HEK293 (cell line): ENCODE results near the gene SCTR.

Experiments used
- CTCF ChIA-PET: fragments of 350-600 bp; formaldehyde crosslinking; extraction: SDS; loops from one replicate; lab custom pipeline; 2021; ENCODE audit warnings: antibody characterized with exemption; lab: Yijun Ruan, JAX
- POLR2A ChIA-PET: fragments of 300-600 bp; formaldehyde crosslinking; extraction: SDS; loops from one replicate; lab custom pipeline; 2020; ENCODE audit warnings: antibody characterized with exemption, inconsistent platforms; lab: Yijun Ruan, JAX
- H3K27ac ChIP-seq: fragments of 200-500 bp; sonication (Bioruptor generic); 2 replicates; pipeline ENCODE4 v1.5.1; 2014; ENCODE audit warnings: low read depth, low read length, control low read depth, inconsistent platforms; ENCODE audit errors: extremely low read depth
- H3K36me3 ChIP-seq, 2 experiments: fragments of 200-500 bp in 1 of 2; sonication (Bioruptor generic) in 1 of 2; 1 replicate in 1 of 2; 2 replicates in 1 of 2; pipeline ENCODE4 v1.5.1; 2014 to 2017; ENCODE audit warnings: inconsistent platforms in 2 of 2, low read length in 2 of 2; ENCODE audit not compliant: control insufficient read depth in 2 of 2, insufficient read depth in 1 of 2
- H3K4me1 ChIP-seq: fragments of 200-500 bp; sonication (Bioruptor generic); 2 replicates; pipeline ENCODE4 v1.5.1; 2014; ENCODE audit warnings: mild to moderate bottlenecking, low read length, inconsistent platforms; ENCODE audit not compliant: control insufficient read depth, insufficient read depth
- H3K4me3 ChIP-seq: 2 replicates; pipeline ENCODE4 v1.5.1; 2011; ENCODE audit warnings: low read depth, mild to moderate bottlenecking, control low read depth, low read length, moderate library complexity
- H3K9me3 ChIP-seq: fragments of 200-500 bp; sonication (Bioruptor generic); 2 replicates; pipeline ENCODE4 v1.5.1; 2014; ENCODE audit warnings: low read depth, low read length, inconsistent platforms; ENCODE audit not compliant: control insufficient read depth, insufficient read depth
- GLIS2 ChIP-seq: fragments of 450-650 bp; formaldehyde crosslinking; IDR thresholded peaks from 2 replicates; pipeline ENCODE4 v1.5.1; 2016; ENCODE audit warnings: missing biosample characterization, missing genetic modification characterization
- KLF9 ChIP-seq: fragments of 450-650 bp; formaldehyde crosslinking; IDR thresholded peaks from 2 replicates; pipeline ENCODE4 v1.5.1; 2016; ENCODE audit warnings: missing biosample characterization, missing genetic modification characterization, low read depth
- SETDB1 ChIP-seq: IDR thresholded peaks from one replicate; pipeline ENCODE4 v1.6.1; 2017; ENCODE audit warnings: mild to moderate bottlenecking, low read length, moderate library complexity, mixed read lengths; ENCODE audit not compliant: insufficient read length
- ZBTB6 ChIP-seq: fragments of 450-650 bp; formaldehyde crosslinking; IDR thresholded peaks from 2 replicates; pipeline ENCODE4 v1.5.1; 2017; ENCODE audit warnings: missing biosample characterization, missing genetic modification characterization
- ZBTB8A ChIP-seq: fragments of 450-650 bp; formaldehyde crosslinking; IDR thresholded peaks from 2 replicates; pipeline ENCODE4 v1.5.1; 2016; ENCODE audit warnings: missing biosample characterization, missing genetic modification characterization
- ZNF175 ChIP-seq: fragments of 450-650 bp; formaldehyde crosslinking; IDR thresholded peaks from 2 replicates; pipeline ENCODE4 v1.5.1; 2016; ENCODE audit warnings: missing biosample characterization, missing genetic modification characterization
- ZNF202 ChIP-seq: fragments of 450-650 bp; formaldehyde crosslinking; IDR thresholded peaks from 2 replicates; pipeline ENCODE4 v1.5.1; 2016; ENCODE audit warnings: missing biosample characterization, missing genetic modification characterization, borderline replicate concordance
- ZNF223 ChIP-seq: fragments of 450-650 bp; formaldehyde crosslinking; IDR thresholded peaks from 2 replicates; pipeline ENCODE4 v1.5.1; 2016; ENCODE audit warnings: missing biosample characterization, missing genetic modification characterization
- ZNF239 ChIP-seq: fragments of 450-650 bp; formaldehyde crosslinking; IDR thresholded peaks from 2 replicates; pipeline ENCODE4 v1.5.1; 2016; ENCODE audit warnings: missing biosample characterization, missing genetic modification characterization
- ZNF302 ChIP-seq: fragments of 450-650 bp; formaldehyde crosslinking; IDR thresholded peaks from 2 replicates; pipeline ENCODE4 v1.5.1; 2016; ENCODE audit warnings: missing biosample characterization, missing genetic modification characterization, low read depth
- ZNF324 ChIP-seq: fragments of 450-650 bp; formaldehyde crosslinking; IDR thresholded peaks from 2 replicates; pipeline ENCODE4 v1.5.1; 2016; ENCODE audit warnings: missing biosample characterization, missing genetic modification characterization
- ZNF354C ChIP-seq: fragments of 450-650 bp; formaldehyde crosslinking; IDR thresholded peaks from 2 replicates; pipeline ENCODE4 v1.5.1; 2016; ENCODE audit warnings: missing biosample characterization, missing genetic modification characterization, low read depth, borderline replicate concordance
- ZNF404 ChIP-seq: fragments of 450-650 bp; formaldehyde crosslinking; IDR thresholded peaks from 2 replicates; pipeline ENCODE4 v1.5.1; 2017; ENCODE audit warnings: missing biosample characterization, missing genetic modification characterization
- ZNF426 ChIP-seq: fragments of 450-650 bp; formaldehyde crosslinking; IDR thresholded peaks from 2 replicates; pipeline ENCODE4 v1.5.1; 2017; ENCODE audit warnings: missing biosample characterization, missing genetic modification characterization, mild to moderate bottlenecking, inconsistent platforms, moderate library complexity
- ZNF530 ChIP-seq: fragments of 450-650 bp; formaldehyde crosslinking; IDR thresholded peaks from 2 replicates; pipeline ENCODE4 v1.5.1; 2016; ENCODE audit warnings: low read depth, missing biosample characterization, missing genetic modification characterization
- ZNF654 ChIP-seq: fragments of 450-650 bp; formaldehyde crosslinking; IDR thresholded peaks from 2 replicates; pipeline ENCODE4 v1.5.1; 2016; ENCODE audit warnings: low read depth, missing biosample characterization, missing genetic modification characterization
- ZNF701 ChIP-seq: fragments of 450-650 bp; formaldehyde crosslinking; IDR thresholded peaks from 2 replicates; pipeline ENCODE4 v1.5.1; 2016; ENCODE audit warnings: missing biosample characterization, missing genetic modification characterization
- ZNF791 ChIP-seq: fragments of 450-650 bp; formaldehyde crosslinking; IDR thresholded peaks from 2 replicates; pipeline ENCODE4 v1.5.1; 2016; ENCODE audit warnings: missing biosample characterization, missing genetic modification characterization
- ZSCAN30 ChIP-seq: fragments of 450-650 bp; IDR thresholded peaks from 2 replicates; pipeline ENCODE4 v1.5.1; 2018; ENCODE audit warnings: missing biosample characterization, mild to moderate bottlenecking, missing genetic modification characterization, moderate library complexity
- TF ChIP-seq, protein P1 (sequence below): fragments of 450-650 bp; formaldehyde crosslinking; IDR thresholded peaks from 2 replicates; pipeline ENCODE4 v1.5.1; 2016; ENCODE audit warnings: missing biosample characterization, missing genetic modification characterization, low read depth
- TF ChIP-seq, protein P2 (sequence below): fragments of 450-650 bp; formaldehyde crosslinking; IDR thresholded peaks from 2 replicates; pipeline ENCODE4 v1.5.1; 2016; ENCODE audit warnings: missing biosample characterization, missing genetic modification characterization
- TF ChIP-seq, protein P3 (sequence below): fragments of 450-650 bp; formaldehyde crosslinking; IDR thresholded peaks from 2 replicates; pipeline ENCODE4 v1.5.1; 2016; ENCODE audit warnings: missing biosample characterization, missing genetic modification characterization

The SCTR gene

GRCh38 chr2:119544075-119544938 lies 20.0 kb upstream of the SCTR start, which contains the start of gene CFAP221 (continued):
- TF ChIP-seq ZNF701 (tag by site-specific recombination): no peak
- TF ChIP-seq, protein P1, sequence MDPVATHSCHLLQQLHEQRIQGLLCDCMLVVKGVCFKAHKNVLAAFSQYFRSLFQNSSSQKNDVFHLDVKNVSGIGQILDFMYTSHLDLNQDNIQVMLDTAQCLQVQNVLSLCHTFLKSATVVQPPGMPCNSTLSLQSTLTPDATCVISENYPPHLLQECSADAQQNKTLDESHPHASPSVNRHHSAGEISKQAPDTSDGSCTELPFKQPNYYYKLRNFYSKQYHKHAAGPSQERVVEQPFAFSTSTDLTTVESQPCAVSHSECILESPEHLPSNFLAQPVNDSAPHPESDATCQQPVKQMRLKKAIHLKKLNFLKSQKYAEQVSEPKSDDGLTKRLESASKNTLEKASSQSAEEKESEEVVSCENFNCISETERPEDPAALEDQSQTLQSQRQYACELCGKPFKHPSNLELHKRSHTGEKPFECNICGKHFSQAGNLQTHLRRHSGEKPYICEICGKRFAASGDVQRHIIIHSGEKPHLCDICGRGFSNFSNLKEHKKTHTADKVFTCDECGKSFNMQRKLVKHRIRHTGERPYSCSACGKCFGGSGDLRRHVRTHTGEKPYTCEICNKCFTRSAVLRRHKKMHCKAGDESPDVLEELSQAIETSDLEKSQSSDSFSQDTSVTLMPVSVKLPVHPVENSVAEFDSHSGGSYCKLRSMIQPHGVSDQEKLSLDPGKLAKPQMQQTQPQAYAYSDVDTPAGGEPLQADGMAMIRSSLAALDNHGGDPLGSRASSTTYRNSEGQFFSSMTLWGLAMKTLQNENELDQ: no peak
- TF ChIP-seq ZNF302 (tag by site-specific recombination): no peak
- no peak for TF ChIP-seq ZNF654
- no peak; the same call in 1 of the 2 replicates for TF ChIP-seq ZBTB6 (tag by site-specific recombination)
- TF ChIP-seq ZSCAN30 (tag by site-specific recombination): 0 out of 2 replicates have a peak, but pooled peaks have one; percentile 30
- TF ChIP-seq ZNF239 (tag by site-specific recombination): no peak
- TF ChIP-seq ZNF354C (tag by site-specific recombination): no peak
- TF ChIP-seq, protein P2, sequence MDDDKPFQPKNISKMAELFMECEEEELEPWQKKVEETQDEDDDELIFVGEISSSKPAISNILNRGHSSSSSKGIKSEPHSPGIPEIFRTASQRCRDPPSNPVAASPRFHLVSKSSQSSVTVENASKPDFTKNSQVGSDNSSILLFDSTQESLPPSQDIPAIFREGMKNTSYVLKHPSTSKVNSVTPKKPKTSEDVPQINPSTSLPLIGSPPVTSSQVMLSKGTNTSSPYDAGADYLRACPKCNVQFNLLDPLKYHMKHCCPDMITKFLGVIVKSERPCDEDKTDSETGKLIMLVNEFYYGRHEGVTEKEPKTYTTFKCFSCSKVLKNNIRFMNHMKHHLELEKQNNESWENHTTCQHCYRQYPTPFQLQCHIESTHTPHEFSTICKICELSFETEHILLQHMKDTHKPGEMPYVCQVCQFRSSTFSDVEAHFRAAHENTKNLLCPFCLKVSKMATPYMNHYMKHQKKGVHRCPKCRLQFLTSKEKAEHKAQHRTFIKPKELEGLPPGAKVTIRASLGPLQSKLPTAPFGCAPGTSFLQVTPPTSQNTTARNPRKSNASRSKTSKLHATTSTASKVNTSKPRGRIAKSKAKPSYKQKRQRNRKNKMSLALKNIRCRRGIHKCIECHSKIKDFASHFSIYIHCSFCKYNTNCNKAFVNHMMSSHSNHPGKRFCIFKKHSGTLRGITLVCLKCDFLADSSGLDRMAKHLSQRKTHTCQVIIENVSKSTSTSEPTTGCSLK (tag by site-specific recombination): no peak
- TF ChIP-seq, protein P3, sequence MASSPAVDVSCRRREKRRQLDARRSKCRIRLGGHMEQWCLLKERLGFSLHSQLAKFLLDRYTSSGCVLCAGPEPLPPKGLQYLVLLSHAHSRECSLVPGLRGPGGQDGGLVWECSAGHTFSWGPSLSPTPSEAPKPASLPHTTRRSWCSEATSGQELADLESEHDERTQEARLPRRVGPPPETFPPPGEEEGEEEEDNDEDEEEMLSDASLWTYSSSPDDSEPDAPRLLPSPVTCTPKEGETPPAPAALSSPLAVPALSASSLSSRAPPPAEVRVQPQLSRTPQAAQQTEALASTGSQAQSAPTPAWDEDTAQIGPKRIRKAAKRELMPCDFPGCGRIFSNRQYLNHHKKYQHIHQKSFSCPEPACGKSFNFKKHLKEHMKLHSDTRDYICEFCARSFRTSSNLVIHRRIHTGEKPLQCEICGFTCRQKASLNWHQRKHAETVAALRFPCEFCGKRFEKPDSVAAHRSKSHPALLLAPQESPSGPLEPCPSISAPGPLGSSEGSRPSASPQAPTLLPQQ: no peak
- TF ChIP-seq ZNF324 (tag by site-specific recombination): 0 out of 2 replicates have a peak, but pooled peaks have one; percentile 47
- TF ChIP-seq GLIS2: no peak
- peak; percentile 76; the same call in 1 of the 2 replicates for TF ChIP-seq ZBTB8A (tag by site-specific recombination)
- no peak for TF ChIP-seq ZNF404 (tag by site-specific recombination)
- TF ChIP-seq, all 188 proteins: peak for 24

DNA sequence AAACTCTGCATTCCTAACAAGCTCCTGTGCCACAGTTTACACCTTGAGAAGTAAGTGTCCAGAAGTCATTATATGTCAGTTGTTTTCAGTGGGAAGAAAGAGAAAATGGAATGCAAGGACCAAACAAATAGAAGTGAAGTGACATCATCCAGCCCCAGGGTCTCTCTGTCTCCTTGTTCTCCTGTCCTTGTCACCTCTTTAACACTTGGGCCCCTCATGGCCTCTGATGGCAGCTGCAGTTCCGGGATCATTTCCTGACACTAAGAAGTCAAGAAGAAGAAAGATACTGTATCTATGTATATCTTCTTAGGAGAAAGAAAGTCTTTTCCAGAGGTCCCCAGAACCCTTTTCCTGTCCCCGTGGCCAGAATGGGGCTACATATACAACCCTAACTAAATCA lies 17.2 kb upstream of the SCTR start:
- TF ChIP-seq ZNF426 (tag by site-specific recombination): no peak
- Histone ChIP-seq H3K4me3 (no peak overlapping the region), H3K36me3 (no peaks in the 10 kb centered on the region), H3K9me3 (no peaks in the 10 kb centered on the region), H3K27ac (no peak overlapping the region), H3K4me1 (no peaks in the 10 kb centered on the region; the same call in 1 of the 2 replicates)
- CTCF ChIA-PET: no interaction called here
- POLR2A ChIA-PET: no interaction called here

GRCh38 chr2:119537792-119538191 lies 13.5 kb upstream of the SCTR start:
- TF ChIP-seq ZNF530 (tag by site-specific recombination) (peak; percentile 92), SETDB1 (no peak), ZNF791 (tag by site-specific recombination) (no peak), KLF9 (tag by site-specific recombination) (no peak), ZNF175 (tag by site-specific recombination) (no peak), ZNF223 (no peak), ZNF202 (tag by site-specific recombination) (no peak)
- ChIA-PET POLR2A (no interaction called here), CTCF (interaction anchor here (0.6 to 0.7 kb wide), 2 partner anchors 106 to 1418 kb away, joined by 3 to 4 read pairs; no protein-coding TSS in a partner anchor)
- Histone ChIP-seq H3K27ac (no peak overlapping the region), H3K4me3 (no peak overlapping the region), H3K36me3 (no peaks in the 10 kb centered on the region), H3K4me1 (no peaks in the 10 kb centered on the region; the same call in 1 of the 2 replicates), H3K9me3 (no peaks in the 10 kb centered on the region)
